NB4 (cell line): Measurements from ENCODE around the gene ITGA8.

Experiments used
- MYC ChIP-seq: IDR thresholded peaks from 2 replicates; pipeline ENCODE4 v1.6.1; 2011; ENCODE audit warnings: low read depth, low read length
- POLR2A ChIP-seq: IDR thresholded peaks from 2 replicates; pipeline ENCODE4 v1.6.1; 2011; ENCODE audit warnings: mild to moderate bottlenecking; ENCODE audit not compliant: insufficient read length; ENCODE audit errors: extremely low read depth
- TF ChIP-seq, protein P1 (sequence below): IDR thresholded peaks from 2 replicates; pipeline ENCODE4 v1.6.1; 2011; ENCODE audit warnings: low read depth, low read length
- TF ChIP-seq, protein P2 (sequence below): IDR thresholded peaks from one replicate; pipeline ENCODE4 v1.5.1; 2012; ENCODE audit warnings: low read depth, low read length

DNA sequence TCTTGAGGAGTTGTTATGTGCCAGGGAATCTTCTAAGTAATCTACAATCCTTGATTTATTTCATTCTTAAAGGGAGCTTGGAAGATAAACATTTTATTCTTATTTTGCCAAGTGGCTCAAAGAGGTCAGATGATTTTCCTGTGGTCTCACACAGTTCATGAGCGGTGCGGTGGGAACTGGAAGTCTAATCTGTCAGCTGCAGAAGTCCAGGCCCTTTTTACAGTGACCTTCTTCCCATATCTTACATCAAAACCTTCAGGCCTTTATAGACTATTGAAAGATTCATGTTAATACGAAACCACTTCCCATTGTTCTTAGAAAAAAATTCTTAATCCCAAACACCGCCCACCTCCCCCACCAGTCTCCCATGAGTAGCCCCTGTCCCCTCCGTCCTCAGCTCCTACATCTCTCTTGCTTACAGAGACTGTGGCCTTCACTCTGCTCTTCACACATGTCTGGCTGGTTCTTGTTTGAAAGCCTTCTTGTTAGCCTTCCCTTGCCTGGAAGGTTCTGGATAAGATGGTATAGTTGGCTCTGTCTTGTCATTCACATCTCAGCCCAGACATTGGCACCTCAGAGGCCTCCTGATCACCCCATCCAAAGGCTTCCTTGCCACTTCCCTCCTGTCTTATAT, 61.5 kb downstream of the ITGA8 start:
- TF ChIP-seq, protein P1, sequence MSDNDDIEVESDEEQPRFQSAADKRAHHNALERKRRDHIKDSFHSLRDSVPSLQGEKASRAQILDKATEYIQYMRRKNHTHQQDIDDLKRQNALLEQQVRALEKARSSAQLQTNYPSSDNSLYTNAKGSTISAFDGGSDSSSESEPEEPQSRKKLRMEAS = no peak
- TF ChIP-seq, protein P2, sequence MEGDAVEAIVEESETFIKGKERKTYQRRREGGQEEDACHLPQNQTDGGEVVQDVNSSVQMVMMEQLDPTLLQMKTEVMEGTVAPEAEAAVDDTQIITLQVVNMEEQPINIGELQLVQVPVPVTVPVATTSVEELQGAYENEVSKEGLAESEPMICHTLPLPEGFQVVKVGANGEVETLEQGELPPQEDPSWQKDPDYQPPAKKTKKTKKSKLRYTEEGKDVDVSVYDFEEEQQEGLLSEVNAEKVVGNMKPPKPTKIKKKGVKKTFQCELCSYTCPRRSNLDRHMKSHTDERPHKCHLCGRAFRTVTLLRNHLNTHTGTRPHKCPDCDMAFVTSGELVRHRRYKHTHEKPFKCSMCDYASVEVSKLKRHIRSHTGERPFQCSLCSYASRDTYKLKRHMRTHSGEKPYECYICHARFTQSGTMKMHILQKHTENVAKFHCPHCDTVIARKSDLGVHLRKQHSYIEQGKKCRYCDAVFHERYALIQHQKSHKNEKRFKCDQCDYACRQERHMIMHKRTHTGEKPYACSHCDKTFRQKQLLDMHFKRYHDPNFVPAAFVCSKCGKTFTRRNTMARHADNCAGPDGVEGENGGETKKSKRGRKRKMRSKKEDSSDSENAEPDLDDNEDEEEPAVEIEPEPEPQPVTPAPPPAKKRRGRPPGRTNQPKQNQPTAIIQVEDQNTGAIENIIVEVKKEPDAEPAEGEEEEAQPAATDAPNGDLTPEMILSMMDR = no peak
- TF ChIP-seq POLR2A (no peak), MYC (no peak)
